GM12892 (cell line): ENCODE results near the gene SSH2.

Experiments used
- POLR2A ChIP-seq: IDR thresholded peaks from 2 replicates; pipeline ENCODE4 v1.6.1; 2011; ENCODE audit warnings: low read depth, low read length, control low read depth
- POLR2AphosphoS5 ChIP-seq: IDR thresholded peaks from 2 replicates; pipeline ENCODE4 v1.6.1; 2011; ENCODE audit warnings: low read depth, low read length, control low read depth
- TAF1 ChIP-seq: IDR thresholded peaks from 2 replicates; pipeline ENCODE4 v1.6.1; 2011; ENCODE audit warnings: low read depth, mild to moderate bottlenecking, control low read depth, low read length, borderline replicate concordance

DNA sequence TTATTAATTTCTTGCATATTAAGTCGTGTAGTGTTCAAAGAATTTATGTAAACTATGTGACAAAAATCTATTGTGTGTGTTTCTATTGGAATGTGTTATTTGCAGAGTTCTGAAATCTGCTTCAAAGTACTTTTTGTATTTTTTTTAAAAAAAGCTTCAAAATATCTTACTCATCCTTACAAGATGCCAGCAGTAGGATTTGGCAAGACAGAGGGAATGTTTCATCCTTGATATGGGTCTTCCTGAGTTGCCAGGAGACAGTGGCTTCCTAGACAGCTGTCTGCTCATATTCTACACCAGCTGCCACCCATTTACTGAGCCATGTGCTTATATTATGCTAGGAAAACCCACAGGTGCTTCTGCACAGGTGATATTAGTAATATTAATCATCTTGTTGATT lies 47.8 kb upstream of the SSH2 start:
- TF ChIP-seq POLR2AphosphoS5, result no peak
- no peak for TF ChIP-seq POLR2A
- no peak for TF ChIP-seq TAF1
